ENCODE results near the gene NDUFC1. TPM values are rescaled to one million over a fixed set of nuclear protein-coding genes. Genes with fewer than 3 reads are reported as not detected.

NDUFC1 gene
- polyA plus RNA-seq, 1 donor (not counting 4 experiments of a cell fraction or from before 2014, with no cell fraction given): 52.1 TPM

DNA sequence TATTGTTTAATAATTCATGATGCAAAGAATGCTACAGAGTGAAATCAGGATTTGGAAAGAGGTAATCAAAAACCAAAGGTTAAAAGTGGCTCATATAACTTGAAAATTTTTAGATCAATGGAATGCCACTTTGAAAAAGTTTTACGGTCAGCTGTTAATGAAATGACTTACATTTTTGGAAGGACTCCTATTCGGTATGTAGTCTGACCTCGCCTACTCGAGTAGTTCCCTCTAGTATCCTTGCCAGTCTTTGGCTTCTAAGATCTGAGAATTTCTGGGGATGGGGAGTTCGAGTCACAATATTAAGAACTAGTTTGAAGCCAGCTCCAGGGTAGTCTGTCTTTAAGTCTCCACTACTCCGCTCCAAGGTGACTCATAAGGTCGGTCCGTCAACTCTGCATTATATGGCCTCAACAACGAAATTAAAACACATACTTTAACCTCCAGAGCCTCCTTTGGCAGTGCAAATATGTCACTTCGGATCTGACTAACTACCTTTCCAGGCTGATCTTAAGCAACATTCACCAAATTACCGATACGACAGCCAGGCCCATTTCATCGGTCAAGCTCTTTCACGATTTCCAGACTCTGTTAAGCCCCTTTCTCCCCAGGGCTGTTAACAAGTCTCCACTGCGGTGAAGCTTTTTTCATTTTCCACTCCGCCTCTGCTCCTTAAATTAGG is 1.7 kb downstream of the NDUFC1 start:
- dilution Hi-C loops (cut with MboI; ENCODE audit: extremely low pct_ligation_motif_present, low sequenced_read_pairs): no loop called here
- no peaks in the 10 kb centered on the region for H3K9me3 ChIP-seq (ENCODE audit: control insufficient read depth, low read depth, low read length)
- peaks cover 42% of the 10 kb centered on the region for H3K79me2 ChIP-seq (ENCODE audit: control insufficient read depth, insufficient read depth, low read length)
- H2AFZ ChIP-seq (ENCODE audit: control insufficient read depth, low read length): peak overlapping the region; percentile 98
- peak overlapping the region; percentile 95 for H3K27ac ChIP-seq (ENCODE audit: control insufficient read depth, insufficient read depth, low read length)
- TF ChIP-seq, protein P1, sequence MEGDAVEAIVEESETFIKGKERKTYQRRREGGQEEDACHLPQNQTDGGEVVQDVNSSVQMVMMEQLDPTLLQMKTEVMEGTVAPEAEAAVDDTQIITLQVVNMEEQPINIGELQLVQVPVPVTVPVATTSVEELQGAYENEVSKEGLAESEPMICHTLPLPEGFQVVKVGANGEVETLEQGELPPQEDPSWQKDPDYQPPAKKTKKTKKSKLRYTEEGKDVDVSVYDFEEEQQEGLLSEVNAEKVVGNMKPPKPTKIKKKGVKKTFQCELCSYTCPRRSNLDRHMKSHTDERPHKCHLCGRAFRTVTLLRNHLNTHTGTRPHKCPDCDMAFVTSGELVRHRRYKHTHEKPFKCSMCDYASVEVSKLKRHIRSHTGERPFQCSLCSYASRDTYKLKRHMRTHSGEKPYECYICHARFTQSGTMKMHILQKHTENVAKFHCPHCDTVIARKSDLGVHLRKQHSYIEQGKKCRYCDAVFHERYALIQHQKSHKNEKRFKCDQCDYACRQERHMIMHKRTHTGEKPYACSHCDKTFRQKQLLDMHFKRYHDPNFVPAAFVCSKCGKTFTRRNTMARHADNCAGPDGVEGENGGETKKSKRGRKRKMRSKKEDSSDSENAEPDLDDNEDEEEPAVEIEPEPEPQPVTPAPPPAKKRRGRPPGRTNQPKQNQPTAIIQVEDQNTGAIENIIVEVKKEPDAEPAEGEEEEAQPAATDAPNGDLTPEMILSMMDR (optimal IDR thresholded peaks at IDR 0.05 in 1 of 3, IDR thresholded peaks at IDR 0.05 in 1 of 3, conservative IDR thresholded peaks at IDR 0.05 in 1 of 3; ENCODE audit: extremely low read depth in 1 of 3, insufficient read depth in 2 of 3, low read length in 3 of 3): no peak
- no peak for TF ChIP-seq EZH2 (IDR thresholded peaks at IDR 0.05; ENCODE audit: low read length)
- H3K4me2 ChIP-seq (ENCODE audit: control insufficient read depth, extremely low read depth, insufficient read depth, low read depth, low read length): peak overlapping the region; percentile 100
- H3K9ac ChIP-seq (ENCODE audit: control insufficient read depth, extremely low read depth, insufficient read depth, low read length): peak overlapping the region; percentile 95
- H3K4me1 ChIP-seq (ENCODE audit: control insufficient read depth, extremely low read depth, insufficient read depth, low read length): peaks cover 42% of the 10 kb centered on the region
- peak overlapping the region; percentile 86 to 93 (median 91) for H3K4me3 ChIP-seq (ENCODE audit: control insufficient read depth in 2 of 3, extremely low read depth in 1 of 3, insufficient read depth in 2 of 3, low read depth in 1 of 3, low read length in 3 of 3)
- FAIRE-seq: peak; percentile 83
- no peaks in the 10 kb centered on the region for H3K9me1 ChIP-seq (ENCODE audit: control insufficient read depth, extremely low read depth, insufficient read depth, low read length)
- no peak for DNase-seq (ENCODE audit: low read depth, low spot score)
- H3K27me3 ChIP-seq (ENCODE audit: control insufficient read depth, extremely low read depth, insufficient read depth, low read length): no peaks in the 10 kb centered on the region
- no peaks in the 10 kb centered on the region for H4K20me1 ChIP-seq (ENCODE audit: control insufficient read depth, extremely low read depth, insufficient read depth, low read length)
- peaks cover 1 to 4% of the 10 kb centered on the region in 2 experiments for H3K36me3 ChIP-seq (ENCODE audit: control insufficient read depth in 2 of 2, extremely low read depth in 1 of 2, insufficient read depth in 2 of 2, low read length in 2 of 2)

DNA sequence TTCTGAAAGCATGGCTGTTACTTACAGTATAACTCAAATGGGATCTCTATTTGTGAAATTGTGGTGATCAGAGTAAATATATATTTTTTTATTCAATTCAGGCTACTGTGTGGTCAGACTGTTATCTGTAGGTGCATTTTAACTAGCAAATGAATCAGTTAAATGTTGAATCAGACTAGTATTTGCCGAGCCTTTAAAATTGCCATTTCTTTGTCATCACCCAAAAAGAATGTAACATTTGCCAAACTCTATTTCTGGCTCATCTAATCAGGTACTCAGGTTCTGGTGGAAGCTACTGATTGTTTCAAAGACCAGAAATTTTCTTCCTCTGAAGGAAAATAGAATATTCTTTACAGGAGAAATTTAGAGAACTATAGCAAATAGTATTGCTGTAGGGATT is 2.7 kb downstream of the NDUFC1 start:
- TF ChIP-seq EZH2 (IDR thresholded peaks at IDR 0.05; ENCODE audit: low read length): no peak
- TF ChIP-seq, protein P1 (optimal IDR thresholded peaks at IDR 0.05 in 1 of 3, IDR thresholded peaks at IDR 0.05 in 1 of 3, conservative IDR thresholded peaks at IDR 0.05 in 1 of 3; ENCODE audit: extremely low read depth in 1 of 3, insufficient read depth in 2 of 3, low read length in 3 of 3): no peak
- no peak for DNase-seq (ENCODE audit: low read depth, low spot score)
- peak overlapping the region; percentile 95 for H3K27ac ChIP-seq (ENCODE audit: control insufficient read depth, insufficient read depth, low read length)

More for the DNA sequence above, 2.7 kb downstream of the NDUFC1 start:
- Histone ChIP-seq H3K4me3 (ENCODE audit: control insufficient read depth in 2 of 3, extremely low read depth in 1 of 3, insufficient read depth in 2 of 3, low read depth in 1 of 3, low read length in 3 of 3) (peak overlapping the region in 2 of 3 experiments; percentile 24 to 86), H3K27me3 (ENCODE audit: control insufficient read depth, extremely low read depth, insufficient read depth, low read length) (no peaks in the 10 kb centered on the region), H3K36me3 (ENCODE audit: control insufficient read depth in 2 of 2, extremely low read depth in 1 of 2, insufficient read depth in 2 of 2, low read length in 2 of 2) (peaks cover 0 to under 1% of the 10 kb centered on the region in 2 experiments), H3K9me1 (ENCODE audit: control insufficient read depth, extremely low read depth, insufficient read depth, low read length) (no peaks in the 10 kb centered on the region), H3K79me2 (ENCODE audit: control insufficient read depth, insufficient read depth, low read length) (peaks cover 34% of the 10 kb centered on the region), H2AFZ (ENCODE audit: control insufficient read depth, low read length) (no peak overlapping the region), H4K20me1 (ENCODE audit: control insufficient read depth, extremely low read depth, insufficient read depth, low read length) (no peaks in the 10 kb centered on the region), H3K9me3 (ENCODE audit: control insufficient read depth, low read depth, low read length) (no peaks in the 10 kb centered on the region), H3K4me1 (ENCODE audit: control insufficient read depth, extremely low read depth, insufficient read depth, low read length) (peaks cover 42% of the 10 kb centered on the region), H3K4me2 (ENCODE audit: control insufficient read depth, extremely low read depth, insufficient read depth, low read depth, low read length) (peak overlapping the region; percentile 100), H3K9ac (ENCODE audit: control insufficient read depth, extremely low read depth, insufficient read depth, low read length) (peak overlapping the region; percentile 95)
- dilution Hi-C loops (cut with MboI; ENCODE audit: extremely low pct_ligation_motif_present, low sequenced_read_pairs): no loop called here
- no peak for FAIRE-seq

Measured in keratinocyte (primary cell).